Measurements from ENCODE around the gene RTBDN. TPM values are rescaled to one million over a fixed set of nuclear protein-coding genes. Genes with fewer than 3 reads are reported as not detected.

Gene RTBDN
- total and polyA plus RNA-seq, 10 of the 15 experiments (the other 5 are each of a cell fraction or from before 2014, with no cell fraction given): 0.45 TPM; not detected in 9

GRCh38 chr19:12784394-12784870, 49.9 kb downstream of the RTBDN start:
- H3K9ac ChIP-seq (ENCODE audit: control insufficient read depth, insufficient read depth, low read length): 0 out of 2 replicates have a peak overlapping the region, but pooled peaks have one; percentile 21
- RAD21 ChIA-PET (ENCODE audit: unreplicated experiment): interaction anchor here (2.7 kb wide), 1 partner anchor 12 kb away, joined by 23 read pairs; no protein-coding TSS in a partner anchor
- POLR2A ChIA-PET: no interaction called here
- no TSS peak for BruUV-seq (replicated peaks)
- no peak for FAIRE-seq
- H4K20me1 ChIP-seq (ENCODE audit: control insufficient read depth, insufficient read depth): no peaks in the 10 kb centered on the region
- CTCF ChIA-PET: no interaction called here
- SMC1A ChIA-PET (ENCODE audit: uncharacterized antibody, unreplicated experiment): no interaction called here
- no peak for DNase-seq (ENCODE audit: low read depth, low spot score)
- peaks cover 73% of the 10 kb centered on the region for H3K4me1 ChIP-seq (ENCODE audit: control insufficient read depth, insufficient read depth, low read length)
- intact Hi-C loops (cut with micrococcal nuclease; ENCODE audit: unreplicated experiment): loop anchor here (5.0 to 10.0 kb wide), 2 partner anchors 172 to 1690 kb away; partner anchors contain the start of genes ZNF490 and ZNF791
- no peaks in the 10 kb centered on the region for H3K36me3 ChIP-seq (ENCODE audit: control insufficient read depth in 2 of 2, insufficient read depth in 2 of 2, low read length in 1 of 2)
- no peak for ATAC-seq
- no peak overlapping the region; the same call in 1 of the 2 replicates for H2AFZ ChIP-seq (ENCODE audit: control insufficient read depth, low read depth, low read length)
- H3K9me3 ChIP-seq (replicated peaks; ENCODE audit: control insufficient read depth, insufficient read depth, low read length): no peaks in the 10 kb centered on the region
- H3K4me3 ChIP-seq: no peak overlapping the region
- no peaks in the 10 kb centered on the region for H3K27me3 ChIP-seq (replicated peaks in 1 of 2; ENCODE audit: control insufficient read depth in 2 of 2, insufficient read depth in 2 of 2, low read length in 1 of 2)
- H3K27ac ChIP-seq (ENCODE audit: control insufficient read depth, insufficient read depth): peak overlapping the region; percentile 97
- 14% methylated on average over 10 of the region's 10 CpGs for WGBS (ENCODE audit: insufficient coverage, insufficient replicate concordance, low lambda C conversion rate, missing lambda C conversion rate)
- in situ Hi-C loops (cut with MboI): no loop called here
- peak overlapping the region; percentile 77 for H3K4me2 ChIP-seq (ENCODE audit: control insufficient read depth, insufficient read depth)
- peaks cover 15% of the 10 kb centered on the region for H3K79me2 ChIP-seq (ENCODE audit: control insufficient read depth, insufficient read depth, low read length)
- no peak for TF ChIP-seq CEBPZ (IDR thresholded peaks at IDR 0.05; ENCODE audit: low read depth, low read length)
- TF ChIP-seq ZBTB33 (IDR thresholded peaks at IDR 0.05): 0 out of 2 replicates have a peak, but pooled peaks have one; percentile 16
- TF ChIP-seq RFX5 (IDR thresholded peaks at IDR 0.05; ENCODE audit: low read depth, low read length): no peak
- peak; percentile 24; the same call in 1 of the 2 replicates for TF ChIP-seq PKNOX1 (IDR thresholded peaks at IDR 0.05)
- no peak for TF ChIP-seq ZBED1 (IDR thresholded peaks at IDR 0.05; ENCODE audit: borderline replicate concordance)
- no peak for TF ChIP-seq NKRF (conservative IDR thresholded peaks at IDR 0.05)
- TF ChIP-seq MLLT1 (IDR thresholded peaks at IDR 0.05): peak; percentile 89
- 0 out of 2 replicates have a peak, but pooled peaks have one; percentile 23 for TF ChIP-seq POLR2A (IDR thresholded peaks at IDR 0.05; ENCODE audit: low read depth, low read length)
- TF ChIP-seq CHD2 (IDR thresholded peaks at IDR 0.05; ENCODE audit: borderline replicate concordance, low read depth, low read length): 0 out of 2 replicates have a peak, but pooled peaks have one; percentile 4
- no peak for TF ChIP-seq ELK1 (IDR thresholded peaks at IDR 0.05; ENCODE audit: low read depth, low read length)
- TF ChIP-seq MAX (IDR thresholded peaks at IDR 0.05; ENCODE audit: low read depth, low read length): 0 out of 2 replicates have a peak, but pooled peaks have one; percentile 45
- TF ChIP-seq BACH1 (IDR thresholded peaks at IDR 0.05; ENCODE audit: borderline replicate concordance): no peak
